Measurements from ENCODE around the gene GALNT1. TPM values are rescaled to one million over a fixed set of nuclear protein-coding genes. Genes with fewer than 3 reads are reported as not detected.
A peak's percentile ranks its signal among the peaks of the same experiment; 100 is the strongest.

Gene GALNT1
- total and polyA plus RNA-seq, 12 donors: 8.1 to 61.2 (median 42.1) TPM

GRCh38 chr18:35616664-35617423 lies 35.3 kb downstream of the GALNT1 start:
- intact Hi-C loops (cut with DNase I): loop anchor here in 1 of 10 donors (5.0 kb wide), 1 partner anchor 35 kb away; the partner anchor contains the start of gene GALNT1
- no peak for TF ChIP-seq CTCF (IDR thresholded peaks at IDR 0.05)
- H3K4me1 ChIP-seq: peaks cover 0 to 64% (median 48%) of the 10 kb centered on the region in 9 donors
- H3K9me3 ChIP-seq: no peaks in the 10 kb centered on the region
- no peaks in the 10 kb centered on the region for H3K27me3 ChIP-seq
- DNase-seq (peak in 1 of 2 donors; percentile 14), ATAC-seq (peak in 7 of 8 donors; percentile 35 to 73 (median 54))
- peak overlapping the region in 2 of 10 donors; percentile 35 to 69 for H3K27ac ChIP-seq
- 41 to 58% methylated on average over 6 of the region's 6 CpGs for WGBS, 2 donors
- H3K4me3 ChIP-seq: no peak overlapping the region
- no peaks in the 10 kb centered on the region for H3K36me3 ChIP-seq

GRCh38 chr18:35617865-35618264 lies 36.3 kb downstream of the GALNT1 start:
- Histone ChIP-seq H3K36me3 (no peaks in the 10 kb centered on the region), H3K4me3 (no peak overlapping the region), H3K27me3 (no peaks in the 10 kb centered on the region), H3K27ac (no peak overlapping the region), H3K9me3 (no peaks in the 10 kb centered on the region), H3K4me1 (peaks cover 0 to 68% (median 48%) of the 10 kb centered on the region in 9 donors)
- intact Hi-C loops (cut with DNase I): loop anchor here in 1 of 10 donors (5.0 kb wide), 1 partner anchor 36 kb away; the partner anchor contains the start of gene GALNT1
- DNase-seq (no peak), ATAC-seq (no peak)
- whole genome bisulfite sequencing, 2 donors: 90 to 96% methylated on average over 1 of the region's 1 CpG
- no peak for TF ChIP-seq CTCF (IDR thresholded peaks at IDR 0.05)

GRCh38 chr18:35618289-35618688 lies 36.7 kb downstream of the GALNT1 start:
- H3K4me1 ChIP-seq: peaks cover 0 to 72% (median 48%) of the 10 kb centered on the region in 9 donors
- ATAC-seq (no peak), DNase-seq (no peak)
- H3K36me3 ChIP-seq: no peaks in the 10 kb centered on the region
- no peak for TF ChIP-seq CTCF (IDR thresholded peaks at IDR 0.05)
- H3K4me3 ChIP-seq: no peak overlapping the region
- intact Hi-C loops (cut with DNase I): loop anchor here in 1 of 10 donors (5.0 kb wide), 1 partner anchor 36 kb away; the partner anchor contains the start of gene GALNT1
- H3K9me3 ChIP-seq: no peaks in the 10 kb centered on the region
- peak overlapping the region in 2 of 10 donors; percentile 2 to 45 for H3K27ac ChIP-seq
- H3K27me3 ChIP-seq: no peaks in the 10 kb centered on the region

GRCh38 chr18:35618696-35619095 lies 37.2 kb downstream of the GALNT1 start:
- H3K27ac ChIP-seq: peak overlapping the region in 2 of 10 donors; percentile 2 to 45
- no peak for TF ChIP-seq CTCF (IDR thresholded peaks at IDR 0.05)
- H3K4me3 ChIP-seq: no peak overlapping the region
- H3K36me3 ChIP-seq: no peaks in the 10 kb centered on the region
- ATAC-seq (no peak), DNase-seq (no peak)
- WGBS, 2 donors: 25 to 30% methylated on average over 5 of the region's 5 CpGs
- peaks cover 0 to 77% (median 48%) of the 10 kb centered on the region in 9 donors for H3K4me1 ChIP-seq
- intact Hi-C loops (cut with DNase I): loop anchor here in 1 of 10 donors (5.0 kb wide), 1 partner anchor 36 kb away; the partner anchor contains the start of gene GALNT1
- H3K9me3 ChIP-seq: no peaks in the 10 kb centered on the region
- no peaks in the 10 kb centered on the region for H3K27me3 ChIP-seq
